HG03558 (cell line): ENCODE measurements around the gene PIP5K1B.
A peak's percentile ranks its signal among the peaks of the same experiment; 100 is the strongest.
"Not testable (repeated sequence)": the region's sequence is repeated elsewhere in the genome, so short reads cannot be mapped to it uniquely, and the experiment has no call there.

ENCODE experiments used
- ATAC-seq: cut with Tn5 transposase; IDR thresholded peaks from one replicate; pipeline ENCODE4 v1.9.1; 2021; ENCODE audit warnings: moderate number of reproducible peaks; ENCODE audit not compliant: unreplicated experiment; ENCODE audit errors: extremely low read depth

PIP5K1B gene

DNA sequence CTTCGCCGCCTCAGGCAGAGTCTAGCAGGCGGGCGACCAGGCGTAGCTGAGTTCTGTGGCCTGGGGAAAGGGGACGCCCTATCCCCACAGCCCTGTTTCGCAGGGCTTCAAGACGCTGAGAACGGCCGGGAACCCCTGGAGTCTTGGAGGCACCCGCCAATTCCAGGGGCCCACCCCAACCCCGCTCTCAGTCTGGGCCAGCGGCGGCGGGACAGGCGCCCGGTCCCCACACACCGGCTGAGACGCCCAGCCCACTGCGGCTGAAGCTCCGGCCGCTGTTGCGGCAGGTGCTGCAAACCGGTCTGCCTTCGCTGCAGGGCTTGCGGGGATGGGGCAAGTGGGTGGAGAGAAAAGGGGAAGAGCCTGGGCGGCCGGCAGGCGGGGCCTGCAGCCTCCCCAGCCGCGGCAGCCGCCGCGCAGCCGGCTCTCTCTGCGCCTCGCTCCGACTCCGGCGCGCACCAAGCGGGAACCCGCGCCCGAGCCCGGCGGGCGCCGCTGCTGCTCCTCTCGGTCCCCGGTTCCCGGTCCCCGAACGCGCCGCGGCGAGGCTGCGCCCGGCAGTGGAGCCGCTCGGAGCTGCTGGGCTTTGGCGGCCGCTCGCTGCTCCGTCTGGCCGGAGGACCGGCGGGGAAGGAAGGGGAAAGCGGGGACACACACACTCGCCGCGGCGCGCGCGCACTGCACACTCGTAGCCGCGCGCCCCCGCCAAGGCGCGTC, at the start of gene PIP5K1B:
TSS of gene PIP5K1B (plus strand) at position 427 of the 717 bp plus-strand sequence. CDS start 117,375 bp downstream, outside the sequence.
- peak; percentile 64 for ATAC-seq

GRCh38 chr9:68664036-68664435, 41.0 kb upstream of the PIP5K1B start:
- no peak for ATAC-seq

DNA sequence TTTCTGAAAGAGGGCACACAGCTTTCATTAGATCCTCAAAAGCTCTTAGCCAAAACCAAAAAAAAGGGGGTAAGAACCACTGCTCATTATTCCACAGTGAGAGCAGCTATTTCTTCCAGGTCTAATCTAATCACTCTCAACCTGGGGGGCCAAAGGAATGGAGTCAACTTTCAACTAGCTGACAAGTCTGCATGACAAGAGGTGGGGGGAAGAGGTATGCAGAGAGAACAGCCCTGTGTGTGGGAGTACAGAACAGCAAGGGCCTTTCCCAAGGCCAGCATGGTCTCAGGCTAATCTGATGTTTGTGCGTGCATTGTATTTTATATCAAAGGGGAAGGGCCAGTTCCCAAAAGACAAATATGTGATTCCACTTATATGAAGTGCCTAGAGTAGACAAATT, 36.9 kb upstream of the PIP5K1B start:
- ATAC-seq, result no peak

GRCh38 chr9:68669218-68669617, 35.8 kb upstream of the PIP5K1B start:
- ATAC-seq, result no peak

DNA sequence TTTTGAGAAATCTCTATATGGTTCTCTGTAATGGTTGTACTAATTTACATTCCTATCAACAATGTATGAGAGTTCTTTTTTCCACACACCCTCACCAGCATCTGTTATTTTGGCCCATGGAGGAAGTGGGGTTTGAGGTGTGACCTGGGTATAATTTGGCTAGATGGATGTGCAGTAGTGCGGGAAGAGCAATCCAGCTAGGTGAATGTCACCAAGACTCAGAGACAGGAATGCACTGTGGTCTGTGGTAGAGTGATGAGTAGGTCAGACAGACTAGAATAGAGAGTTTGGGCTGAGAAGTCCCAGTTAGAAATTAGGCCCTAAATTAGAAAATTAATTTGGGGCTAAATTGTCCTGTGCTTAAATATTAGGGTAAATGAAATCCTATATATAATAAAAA, 32.8 kb upstream of the PIP5K1B start:
- ATAC-seq, result no peak

DNA sequence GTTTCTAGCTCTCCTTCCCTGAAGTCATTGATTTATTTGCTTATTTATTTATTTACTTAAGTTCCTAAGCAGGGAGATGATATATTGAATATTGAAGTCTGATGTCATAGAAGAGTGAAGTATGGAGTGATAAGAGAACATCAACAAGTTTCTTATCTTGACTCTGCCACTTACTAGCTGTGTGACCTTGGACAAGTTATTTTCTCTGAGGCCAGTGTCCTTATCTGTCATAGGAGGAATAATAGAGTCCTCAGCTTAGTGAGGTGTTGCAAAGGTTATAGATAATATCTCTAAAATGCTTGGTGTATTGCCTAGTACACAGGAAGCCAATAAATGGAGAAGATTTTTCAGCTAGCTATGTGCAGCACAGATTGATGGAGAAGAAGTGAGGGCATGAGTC, 32.4 kb upstream of the PIP5K1B start:
- ATAC-seq, result no peak

- no peak for ATAC-seq
Observed at GRCh38 chr9:68678430-68678829, 26.6 kb upstream of the PIP5K1B start.

- ATAC-seq, result no peak
Observed at GRCh38 chr9:68683433-68683832, 21.6 kb upstream of the PIP5K1B start.

GRCh38 chr9:68685213-68685612, 19.8 kb upstream of the PIP5K1B start:
- no peak for ATAC-seq

GRCh38 chr9:68685770-68686169, 19.3 kb upstream of the PIP5K1B start:
- peak; percentile 70 for ATAC-seq

- ATAC-seq, result no peak
Observed at GRCh38 chr9:68690088-68690487, 15.0 kb upstream of the PIP5K1B start.

DNA sequence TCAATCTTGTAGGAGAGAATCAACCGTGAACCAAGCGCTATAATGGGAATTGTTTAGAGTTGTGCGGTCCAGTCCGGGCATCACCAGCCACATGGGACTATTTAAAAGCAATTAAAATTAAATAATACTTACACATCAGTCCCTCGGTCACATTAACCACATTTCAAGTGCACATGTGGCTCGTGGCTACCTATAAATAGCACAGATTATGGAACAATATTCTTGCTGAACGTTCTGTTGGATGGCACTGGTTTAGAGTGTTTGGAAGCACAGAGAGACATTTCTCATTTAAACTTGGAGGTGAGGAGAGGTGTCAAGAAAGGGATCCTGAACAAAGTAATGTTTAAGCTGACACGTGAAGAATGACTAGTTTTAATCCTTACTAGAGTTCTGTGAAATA, 12.5 kb upstream of the PIP5K1B start:
- ATAC-seq, result no peak

GRCh38 chr9:68694125-68694524, 10.9 kb upstream of the PIP5K1B start:
- ATAC-seq, result no peak

DNA sequence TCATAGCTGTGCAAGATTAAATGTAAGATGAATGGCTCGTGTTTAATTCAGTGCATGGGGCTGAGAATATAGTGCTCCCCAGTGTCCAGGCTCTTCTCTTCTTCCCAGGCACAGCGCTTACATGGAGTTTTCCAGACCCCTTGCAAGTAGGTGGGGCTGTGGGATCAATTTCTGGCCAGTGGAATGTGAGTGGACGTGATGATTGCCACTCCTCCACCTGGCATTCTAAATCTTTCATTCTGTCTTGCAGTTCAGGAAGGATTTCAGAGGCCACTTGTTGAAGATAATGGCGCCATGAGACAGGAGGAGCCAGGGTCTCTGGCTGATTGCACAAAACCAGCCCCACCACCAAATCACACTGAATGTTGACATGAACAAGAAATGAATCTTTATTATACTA, 7.2 kb upstream of the PIP5K1B start:
- ATAC-seq, result no peak

DNA sequence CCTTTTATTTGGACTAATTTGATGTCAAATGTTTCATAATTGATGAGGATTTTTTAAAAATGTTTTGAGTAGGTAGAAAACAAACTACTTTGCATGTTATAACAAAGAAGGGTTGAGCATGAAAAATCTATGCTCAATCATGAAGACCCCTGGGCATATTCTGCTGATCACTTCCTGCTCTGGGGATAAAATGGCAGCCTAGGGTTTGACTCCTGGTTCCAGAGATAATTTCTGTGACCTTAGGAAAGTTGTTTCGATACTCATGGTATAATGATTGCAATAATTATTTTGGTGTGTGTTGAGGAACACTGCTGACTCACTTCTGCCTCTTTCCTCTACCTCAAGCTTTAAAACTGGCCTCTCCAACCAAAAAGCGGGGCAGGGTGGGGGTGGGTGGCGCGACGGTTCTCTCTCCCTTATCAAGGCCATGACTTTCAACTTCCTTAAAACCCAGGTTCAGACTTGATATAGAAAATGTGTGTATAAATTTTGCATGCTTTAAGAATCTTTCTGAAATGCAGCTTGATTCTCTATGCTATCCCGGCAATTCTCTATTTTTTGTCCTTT, 6.0 kb upstream of the PIP5K1B start:
- no peak for ATAC-seq

DNA sequence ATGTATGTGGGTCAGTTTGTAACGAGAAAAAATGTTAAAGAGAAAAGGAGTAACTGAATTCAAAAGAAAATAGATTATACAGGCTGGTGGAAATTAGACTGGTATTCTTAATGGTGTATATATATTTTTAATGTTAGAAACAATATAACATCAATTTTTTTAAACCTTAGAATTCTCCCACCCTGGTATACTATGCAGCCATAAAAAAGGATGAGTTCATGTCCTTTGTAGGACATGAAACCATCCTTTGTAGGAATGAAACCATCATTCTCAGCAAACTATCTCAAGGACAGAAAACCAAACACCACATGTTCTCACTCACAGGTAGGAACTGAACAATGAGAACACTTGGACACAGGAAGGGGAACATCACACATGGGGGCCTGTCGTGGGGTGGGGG, 5.4 kb upstream of the PIP5K1B start:
- not testable (repeated sequence) for ATAC-seq

- ATAC-seq, result no peak
Observed at GRCh38 chr9:68702493-68702892, 2.5 kb upstream of the PIP5K1B start.

- no peak for ATAC-seq
Observed at GRCh38 chr9:68703672-68704071, 1.4 kb upstream of the PIP5K1B start.

- ATAC-seq, result no peak
Observed at GRCh38 chr9:68704498-68704813, 584 bp upstream of the PIP5K1B start.

GRCh38 chr9:68705531-68706362, 707 bp downstream of the PIP5K1B start:
- ATAC-seq, result no peak
